ENCODE measurements around the gene ATG10.
A peak's percentile ranks its signal among the peaks of the same experiment; 100 is the strongest.
"Not testable (repeated sequence)": the region's sequence is repeated elsewhere in the genome, so short reads cannot be mapped to it uniquely, and the experiment has no call there.

ATG10 gene

DNA sequence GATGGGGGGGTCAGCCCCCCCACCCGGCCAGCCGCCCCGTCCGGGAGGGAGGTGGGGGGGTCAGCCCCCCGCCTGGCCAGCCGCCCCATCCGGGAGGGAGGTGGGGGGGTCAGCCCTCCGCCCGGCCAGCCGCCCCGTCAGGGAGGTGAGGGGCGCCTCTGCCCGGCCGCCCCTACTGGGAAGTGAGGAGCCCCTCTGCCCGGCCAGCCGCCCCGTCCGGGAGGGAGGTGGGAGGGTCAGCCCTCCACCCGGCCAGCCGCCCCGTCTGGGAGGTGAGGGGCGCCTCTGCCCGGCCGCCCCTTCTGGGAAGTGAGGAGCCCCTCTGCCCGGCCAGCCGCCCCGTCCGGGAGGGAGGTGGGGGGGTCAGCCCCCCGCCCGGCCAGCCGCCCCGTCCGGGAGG lies 168.0 kb downstream of the ATG10 start:
- DNase-seq = not testable (repeated sequence)

DNA sequence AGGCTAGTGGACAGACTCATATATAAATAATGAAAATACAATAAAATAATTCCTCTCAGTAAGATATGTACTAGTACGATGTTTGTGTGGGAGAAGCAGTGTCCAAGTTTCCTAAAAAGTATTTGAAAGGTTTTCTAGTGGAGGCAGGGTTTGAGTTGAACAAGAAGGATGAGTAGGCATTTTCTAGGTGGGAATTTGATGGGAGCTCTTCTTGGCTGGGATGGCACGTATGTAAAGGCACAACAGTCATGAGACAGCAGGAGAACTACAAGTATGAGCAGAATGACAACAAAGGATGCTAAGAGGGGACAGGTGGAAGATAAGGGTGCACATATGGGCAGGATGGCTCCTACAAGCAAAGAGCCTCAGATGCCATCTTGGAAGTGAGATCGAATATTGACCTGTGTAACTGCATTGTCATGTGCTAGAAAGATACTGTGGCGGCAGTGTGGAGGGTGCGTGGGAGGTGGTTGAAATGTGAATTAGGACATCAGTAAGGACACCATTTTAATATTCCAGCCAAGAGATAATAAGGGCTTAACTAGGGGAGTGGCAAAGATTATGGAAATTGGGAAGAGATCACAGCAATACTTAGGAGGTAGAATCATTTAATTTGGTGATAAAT lies 170.5 kb downstream of the ATG10 start:
- no peak for DNase-seq

DNA sequence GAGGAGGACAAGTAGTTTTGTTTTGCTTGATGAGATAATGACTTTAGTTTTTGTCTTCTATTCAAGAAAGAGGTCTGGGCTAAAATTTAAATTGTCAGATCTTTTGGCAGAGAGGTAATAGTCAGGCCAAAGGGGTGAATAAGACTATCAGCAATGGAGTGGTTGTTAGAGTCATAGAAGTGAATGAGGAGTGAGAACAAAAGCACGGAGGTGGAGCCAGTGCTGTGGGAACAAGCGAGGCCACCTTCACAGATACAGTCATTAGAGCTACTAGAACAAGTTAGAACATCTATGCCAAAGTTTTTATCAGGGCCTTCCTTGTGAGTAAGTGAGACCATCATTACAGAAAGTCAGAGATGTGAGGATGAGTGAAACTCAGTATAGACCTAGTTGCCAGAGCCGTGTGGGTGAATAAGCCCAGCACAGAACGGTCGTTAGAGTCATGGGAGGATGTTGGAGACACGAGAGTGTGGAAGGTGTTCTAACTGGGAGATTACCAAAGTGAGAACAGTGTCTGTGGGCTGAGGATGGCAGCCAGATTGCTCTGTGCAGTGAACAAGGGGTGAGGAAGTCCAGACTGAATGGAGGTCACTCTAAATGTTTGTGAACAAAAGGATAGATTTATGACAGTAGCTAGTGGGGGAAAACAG lies 171.2 kb downstream of the ATG10 start:
- DNase-seq = no peak

DNA sequence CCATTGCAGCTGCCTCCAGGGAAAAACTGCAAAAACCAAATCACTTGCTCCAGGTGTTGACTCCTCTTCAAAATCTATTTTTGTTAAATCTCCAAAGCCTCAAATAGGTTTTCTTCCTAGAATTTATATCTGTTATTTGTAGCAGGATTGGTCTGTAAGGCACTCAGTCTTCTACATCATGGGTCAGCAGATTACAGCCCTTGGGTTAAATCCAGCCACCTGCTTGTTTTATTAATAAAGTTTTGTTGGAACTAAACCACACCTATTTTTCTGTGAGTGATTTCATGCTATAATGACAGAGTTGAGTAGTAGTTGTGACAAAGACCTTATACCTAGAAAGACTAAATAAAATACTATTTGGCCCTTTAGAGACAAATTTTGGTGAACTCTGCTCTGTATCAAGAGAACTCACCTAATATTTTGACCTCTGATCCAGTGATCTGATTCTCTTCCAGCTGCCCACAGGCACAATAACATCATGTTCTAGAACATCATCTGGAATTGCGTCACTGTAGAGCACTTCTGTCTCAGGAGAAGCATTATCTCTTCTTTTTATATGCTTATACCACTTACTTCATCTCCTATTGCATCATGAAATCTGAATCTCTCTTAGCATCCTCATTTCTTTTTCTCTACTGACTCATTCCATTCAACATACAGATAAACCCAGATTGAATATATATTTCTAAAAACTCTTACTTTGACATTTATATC lies 176.2 kb downstream of the ATG10 start:
- DNase-seq = no peak

DNA sequence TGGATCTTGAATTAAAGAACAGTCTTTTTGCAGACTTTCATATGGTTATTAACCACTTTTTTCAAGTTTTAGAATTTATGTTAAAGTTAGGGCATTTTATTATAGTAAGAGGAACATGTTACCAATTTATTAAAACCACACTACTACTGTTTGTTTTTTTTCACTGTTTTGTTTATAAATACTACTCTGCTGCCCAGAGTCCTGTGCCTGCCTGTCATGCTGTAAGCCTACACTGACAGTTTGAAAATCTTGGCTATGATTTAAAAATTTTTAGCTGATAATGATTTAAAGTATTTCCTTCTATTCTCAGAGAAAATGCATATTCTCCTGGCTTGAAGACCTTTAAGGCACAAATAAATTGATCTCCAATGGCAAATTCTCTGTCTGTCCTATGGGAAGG lies 177.6 kb downstream of the ATG10 start:
- no peak for DNase-seq

DNA sequence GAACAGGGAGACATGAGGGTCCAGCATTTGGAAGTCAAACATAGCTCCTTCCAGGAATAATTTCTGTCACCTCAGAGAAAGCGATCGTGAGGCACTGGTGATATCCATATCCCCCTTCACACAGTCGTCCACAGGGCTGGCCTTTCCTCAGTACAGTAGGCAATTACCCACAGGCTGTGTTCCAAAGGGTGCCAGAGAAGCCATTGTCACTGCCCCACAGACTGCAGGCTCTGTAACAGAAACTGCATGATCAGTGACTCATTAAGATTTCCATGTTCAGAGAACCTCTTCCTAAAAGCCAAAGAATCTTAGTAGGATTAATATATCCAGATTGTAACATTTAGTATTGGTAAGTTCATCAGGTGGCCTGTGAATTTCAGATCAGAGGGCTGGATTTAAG lies 178.7 kb downstream of the ATG10 start:
- no peak for DNase-seq

DNA sequence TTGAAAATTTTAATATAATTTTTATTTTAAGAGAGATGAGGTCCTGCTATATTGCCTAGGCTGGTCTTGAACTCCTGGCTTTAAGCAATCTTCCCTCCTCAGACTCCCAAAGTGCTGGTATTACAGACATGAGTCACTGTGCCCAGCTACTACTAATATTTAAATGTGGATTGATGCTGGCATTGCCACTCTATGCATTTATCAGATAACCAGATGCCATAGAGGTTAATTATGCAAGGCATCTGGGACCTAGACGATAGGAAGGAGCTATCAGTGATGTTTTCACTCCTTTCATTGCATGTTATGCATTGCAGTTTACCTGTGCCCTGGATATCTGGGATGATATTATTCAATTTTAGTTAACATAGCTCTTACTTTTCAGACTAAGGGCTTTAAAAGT lies 179.4 kb downstream of the ATG10 start:
- DNase-seq = no peak

DNA sequence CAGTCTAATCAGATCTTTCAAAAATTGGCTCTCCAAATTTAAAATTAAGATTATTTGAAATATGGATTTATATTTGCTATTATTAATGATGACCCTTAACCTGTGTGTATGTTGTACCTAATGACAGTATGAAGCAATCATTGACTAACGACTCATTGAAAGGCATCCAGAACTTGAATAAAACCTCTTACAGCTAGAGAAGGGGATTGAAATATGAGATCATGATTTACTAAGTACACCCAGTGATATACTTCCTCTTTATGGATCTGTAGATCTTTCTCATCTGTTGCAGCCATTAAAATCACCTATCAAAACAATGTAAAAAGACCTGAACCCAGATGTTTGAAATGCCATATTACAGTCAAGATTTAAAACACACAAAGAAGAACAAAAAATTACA lies 179.8 kb downstream of the ATG10 start:
- no peak for DNase-seq

DNA sequence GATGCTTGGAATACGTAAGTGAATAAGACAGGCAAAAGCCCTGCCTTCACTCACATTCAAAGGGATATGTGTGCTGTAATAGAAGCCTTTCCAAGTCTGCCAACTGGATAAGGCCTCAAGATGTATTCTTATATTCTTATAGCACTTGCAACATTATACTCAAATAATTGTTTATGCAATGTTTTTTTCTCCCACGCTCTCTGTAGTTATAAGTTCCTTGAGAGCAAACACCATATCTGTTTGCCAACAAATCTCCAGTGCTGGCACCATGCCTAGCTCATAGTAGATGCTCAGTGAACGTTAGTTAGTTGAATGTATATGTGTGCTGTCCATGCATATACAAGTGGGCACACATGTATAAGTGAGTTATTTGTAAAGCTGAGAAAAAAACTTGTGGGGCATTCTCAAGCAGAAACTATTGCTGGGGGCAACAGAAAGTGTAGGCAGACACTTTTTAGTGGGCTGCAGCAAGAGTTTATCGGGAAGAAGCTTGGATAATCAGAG lies 181.2 kb downstream of the ATG10 start:
- no peak for DNase-seq

DNA sequence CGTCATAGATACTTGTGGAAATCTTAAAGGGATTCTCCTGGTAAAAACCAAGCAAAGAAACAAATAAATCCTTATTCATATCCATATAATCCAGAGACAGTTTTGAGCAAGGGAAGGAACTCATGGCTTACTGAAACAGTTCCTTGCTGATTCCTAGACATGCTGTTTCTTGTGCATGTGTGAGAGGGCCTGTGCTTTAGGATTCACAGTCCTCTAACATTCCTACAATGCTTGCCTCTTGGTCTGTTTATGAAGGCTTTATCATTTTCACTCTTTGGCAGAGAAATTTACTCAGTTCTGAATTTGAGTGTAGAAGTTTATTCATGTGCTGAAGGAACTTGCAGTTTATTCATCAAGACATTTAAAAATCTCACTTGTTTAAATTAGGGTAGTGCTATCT lies 183.0 kb downstream of the ATG10 start:
- DNase-seq = no peak

DNA sequence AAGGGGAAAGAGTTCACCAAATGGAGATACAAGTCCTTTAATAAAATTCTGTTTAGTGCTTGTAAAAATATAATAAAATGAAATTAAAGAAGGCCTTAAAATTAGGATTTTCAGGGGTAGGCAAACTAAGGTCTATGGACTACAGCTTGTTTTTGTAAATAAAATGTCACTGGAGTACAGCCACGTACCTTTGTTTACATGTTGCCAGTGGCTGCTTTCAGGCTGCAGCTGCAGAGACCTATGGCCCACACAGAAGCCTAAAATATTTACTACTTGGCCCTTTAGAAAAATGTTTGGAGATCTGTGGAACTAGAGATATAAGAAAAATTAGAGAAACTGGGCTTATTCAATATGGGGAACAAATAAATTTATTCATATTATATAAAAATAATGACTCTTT lies 183.5 kb downstream of the ATG10 start:
- DNase-seq = no peak

DNA sequence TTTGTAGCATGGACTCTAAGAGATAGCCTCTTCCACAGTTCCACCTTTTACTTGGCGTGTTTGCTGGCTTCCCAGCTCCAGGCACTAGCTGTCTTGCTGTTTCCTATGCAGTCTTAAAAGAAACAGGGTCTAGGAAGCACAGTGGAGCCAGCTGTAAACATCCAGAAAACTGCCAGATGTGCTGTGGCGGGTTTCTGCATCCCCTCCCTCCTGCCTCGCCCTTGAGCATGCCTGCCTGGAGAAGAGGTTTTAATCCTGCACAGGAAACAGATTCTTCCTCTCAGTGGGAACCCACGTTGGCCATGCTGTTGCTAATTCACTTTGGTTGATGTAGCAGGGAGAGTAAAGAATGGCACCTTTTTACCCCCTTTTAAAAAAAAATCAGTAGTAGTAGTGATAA lies 185.1 kb downstream of the ATG10 start:
- DNase-seq = no peak

DNA sequence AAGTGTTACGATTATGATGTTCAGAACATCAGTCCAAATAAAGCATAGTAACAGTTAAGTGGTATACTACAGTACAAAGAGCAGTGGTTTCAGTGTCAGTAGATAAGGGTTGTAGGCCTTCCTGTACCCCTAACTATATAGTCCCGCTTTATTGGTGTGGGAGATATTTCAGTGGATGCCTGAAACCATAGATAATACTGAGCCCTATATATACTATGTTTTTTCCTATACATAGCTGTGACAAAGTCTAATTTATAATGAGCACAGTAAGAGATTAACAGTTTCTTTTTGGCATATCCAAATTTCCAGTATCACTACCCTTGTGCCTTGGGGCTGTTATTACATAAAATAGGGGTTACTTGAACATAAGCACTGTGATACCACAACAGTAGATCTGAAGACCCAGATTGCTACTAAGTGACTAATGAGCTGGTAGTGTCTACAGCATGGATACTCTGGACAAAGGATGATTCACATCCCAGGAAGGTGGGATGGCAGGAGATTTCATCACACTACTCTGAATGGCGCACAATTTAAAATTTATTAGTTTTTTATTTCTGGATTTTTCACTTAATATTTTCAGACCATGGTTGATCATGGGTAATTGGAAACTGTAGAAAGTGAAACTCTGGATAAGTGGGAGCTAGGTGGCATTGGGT lies 187.1 kb downstream of the ATG10 start:
- DNase-seq = no peak

DNA sequence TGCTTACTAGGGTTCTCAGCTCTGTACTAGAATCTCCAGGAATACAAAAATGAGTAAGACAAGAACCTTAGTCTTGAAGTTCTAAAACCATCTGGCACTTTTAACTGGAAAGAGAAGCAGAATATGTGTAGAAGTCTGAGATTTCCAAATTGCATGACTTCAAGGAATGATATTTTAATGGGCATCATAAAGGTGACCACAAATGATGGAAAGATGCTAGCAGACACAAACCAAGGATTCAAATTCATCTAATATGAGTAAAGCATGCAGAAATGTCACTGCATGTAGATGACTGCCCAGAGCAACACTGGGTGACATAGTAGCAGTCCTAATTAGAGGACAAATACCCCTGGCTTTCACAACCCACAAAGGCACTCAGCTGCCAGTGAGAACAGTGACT lies 189.1 kb downstream of the ATG10 start:
- DNase-seq = no peak

DNA sequence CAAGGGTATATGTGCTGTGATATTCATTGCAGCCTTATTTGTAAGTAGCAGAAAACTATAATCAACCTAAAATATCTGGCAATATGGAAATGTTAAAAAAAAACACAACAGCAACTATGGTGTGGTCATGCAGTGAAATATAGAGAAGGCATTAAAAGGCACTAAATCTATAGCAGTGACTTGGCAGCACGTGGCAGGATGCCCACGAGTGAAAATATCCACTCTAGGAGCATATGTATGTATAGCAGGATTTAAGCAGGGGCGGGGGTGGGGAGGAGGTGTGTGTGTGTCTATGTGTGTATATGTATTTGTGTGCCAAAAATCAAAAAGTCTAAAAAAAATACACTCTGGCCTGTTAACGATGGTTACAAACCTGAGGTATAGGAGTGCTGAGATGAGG lies 190.8 kb downstream of the ATG10 start:
- no peak for DNase-seq

DNA sequence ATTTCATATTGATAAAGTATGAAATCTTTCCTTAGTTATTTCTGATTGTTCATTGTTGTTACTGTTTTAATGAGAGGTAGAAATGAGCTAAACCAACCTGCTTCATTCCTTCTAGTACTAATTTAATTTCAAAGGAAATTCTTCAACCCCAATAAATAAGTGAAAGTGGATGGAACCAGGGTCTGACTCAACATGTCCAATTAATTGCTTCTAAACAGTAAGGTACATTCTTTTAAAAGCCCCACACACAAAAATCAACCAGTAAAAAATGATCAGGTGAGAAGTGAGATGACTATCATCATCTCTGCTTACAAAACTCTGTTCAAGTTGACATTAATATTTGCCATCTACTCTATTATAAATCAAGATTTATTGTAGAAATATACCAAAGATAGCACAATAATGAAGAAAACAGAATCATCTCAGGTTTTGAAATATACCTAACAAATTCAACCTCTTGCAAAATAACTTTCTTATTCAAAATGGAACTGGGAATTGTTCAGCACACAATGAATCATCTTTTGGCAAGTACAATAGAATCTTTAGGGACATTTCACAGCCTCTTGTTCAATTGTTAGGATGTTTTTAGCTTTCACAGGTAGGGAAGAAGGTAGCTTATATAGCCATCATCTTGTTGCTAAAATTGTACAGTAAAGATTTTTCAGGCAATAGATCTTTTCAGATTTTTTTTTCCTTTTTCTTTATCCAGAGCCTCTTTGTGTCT lies 191.8 kb downstream of the ATG10 start:
- no peak for DNase-seq

DNA sequence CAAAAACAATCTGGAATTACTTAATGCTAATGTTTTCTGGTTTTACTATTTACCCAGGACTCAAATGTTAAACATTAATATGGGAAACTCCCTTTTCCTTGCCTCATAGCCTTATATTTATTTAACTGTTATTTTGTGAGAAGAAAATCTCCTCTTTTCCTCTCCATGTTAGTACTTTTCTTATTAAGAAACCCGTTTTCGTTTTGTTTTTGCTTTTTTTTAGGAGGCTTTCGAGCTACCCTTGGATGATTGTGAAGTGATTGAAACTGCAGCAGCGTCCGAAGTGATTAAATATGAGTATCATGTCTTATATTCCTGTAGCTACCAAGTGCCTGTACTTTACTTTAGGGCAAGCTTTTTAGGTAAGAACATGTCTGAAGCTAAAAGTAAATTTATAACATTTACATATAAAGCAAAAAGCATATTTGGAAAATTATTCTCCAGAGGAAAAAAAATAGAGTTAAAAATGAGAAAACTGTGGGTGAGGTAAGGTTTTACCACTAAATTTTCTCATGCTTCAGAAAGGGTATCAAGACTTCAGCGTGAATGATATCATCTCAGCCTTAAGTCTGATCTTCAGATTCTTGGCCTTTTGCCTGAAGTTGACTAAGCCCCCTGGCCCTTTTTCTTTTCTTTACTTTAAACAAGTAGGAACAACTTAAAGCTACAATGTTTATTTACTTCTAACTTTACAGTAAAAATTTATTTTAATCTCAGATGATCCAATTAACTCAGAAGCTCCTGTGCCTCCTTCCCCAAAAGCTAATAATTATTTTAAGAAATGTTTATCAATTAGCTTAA lies 192.6 kb downstream of the ATG10 start:
- no peak for DNase-seq

DNA sequence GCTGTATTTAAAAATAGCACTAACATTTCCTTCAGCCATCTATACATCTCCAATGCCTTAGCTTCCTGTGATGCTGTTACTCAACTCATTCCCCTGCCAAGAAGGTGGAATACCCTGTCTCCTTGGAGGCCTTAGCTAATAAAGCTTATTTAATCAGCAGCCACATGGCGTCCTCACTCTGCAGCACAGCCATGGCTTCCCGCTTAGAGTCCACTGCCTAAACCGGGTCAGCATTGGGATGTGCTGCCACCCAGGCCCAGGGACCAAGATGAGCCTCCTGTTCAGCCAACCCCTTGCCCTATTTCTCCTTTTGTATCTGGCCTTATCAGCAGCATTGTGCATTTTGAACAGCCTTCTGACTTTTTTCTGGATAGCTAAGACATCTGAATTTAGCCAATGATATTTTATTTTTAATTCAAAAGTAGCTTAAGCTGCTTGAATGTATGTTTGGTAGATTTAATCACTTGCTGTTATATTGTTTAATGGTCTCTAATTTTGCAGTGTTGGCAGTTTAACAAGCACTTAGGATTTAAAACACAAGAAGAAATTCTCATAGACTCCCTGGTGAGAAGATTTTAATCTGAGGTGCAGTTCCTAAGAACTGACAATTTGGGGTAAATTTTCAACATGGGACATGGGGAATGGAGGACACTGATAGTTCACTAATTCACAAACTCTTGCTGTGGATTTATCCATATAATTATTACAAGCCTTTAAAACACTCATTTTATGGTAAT lies 193.3 kb downstream of the ATG10 start:
- DNase-seq = no peak

DNA sequence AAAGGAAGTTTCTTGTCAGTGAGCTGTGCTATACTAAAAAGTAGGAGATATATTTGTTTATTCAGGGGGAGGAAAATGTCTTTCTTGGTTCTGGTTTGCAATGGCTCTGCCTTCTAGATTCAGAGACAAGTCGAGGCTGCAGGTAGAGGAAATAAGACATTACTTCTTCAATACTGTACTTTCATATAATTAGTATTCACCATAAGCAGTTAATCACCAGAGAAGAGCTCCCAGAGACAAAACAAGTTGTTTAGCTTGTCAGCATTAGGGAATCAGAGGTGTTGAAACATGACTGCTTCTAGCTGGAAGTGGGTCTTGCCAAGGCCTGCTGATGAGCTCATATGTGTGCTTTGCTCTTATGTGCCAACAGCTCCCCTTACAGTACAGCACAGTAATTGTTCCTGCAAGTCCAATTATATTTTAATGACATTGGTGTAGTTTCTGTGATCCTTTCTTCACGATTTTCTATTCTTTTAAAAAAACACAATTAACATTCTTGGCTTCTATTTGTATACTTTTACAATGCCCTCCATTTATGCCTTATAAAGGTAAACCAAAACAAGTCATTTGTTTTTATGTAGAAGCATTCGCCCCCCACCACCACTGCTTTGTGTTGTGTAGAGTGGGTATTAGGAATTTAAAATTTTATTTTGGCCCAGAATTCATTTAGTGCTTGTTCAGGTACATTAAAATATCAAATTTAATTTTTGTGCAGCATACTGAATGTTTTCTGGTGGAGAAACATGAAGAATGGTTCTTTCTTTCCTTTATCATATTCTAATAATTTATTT lies 194.1 kb downstream of the ATG10 start:
- DNase-seq = peak; percentile 2 to 13

DNA sequence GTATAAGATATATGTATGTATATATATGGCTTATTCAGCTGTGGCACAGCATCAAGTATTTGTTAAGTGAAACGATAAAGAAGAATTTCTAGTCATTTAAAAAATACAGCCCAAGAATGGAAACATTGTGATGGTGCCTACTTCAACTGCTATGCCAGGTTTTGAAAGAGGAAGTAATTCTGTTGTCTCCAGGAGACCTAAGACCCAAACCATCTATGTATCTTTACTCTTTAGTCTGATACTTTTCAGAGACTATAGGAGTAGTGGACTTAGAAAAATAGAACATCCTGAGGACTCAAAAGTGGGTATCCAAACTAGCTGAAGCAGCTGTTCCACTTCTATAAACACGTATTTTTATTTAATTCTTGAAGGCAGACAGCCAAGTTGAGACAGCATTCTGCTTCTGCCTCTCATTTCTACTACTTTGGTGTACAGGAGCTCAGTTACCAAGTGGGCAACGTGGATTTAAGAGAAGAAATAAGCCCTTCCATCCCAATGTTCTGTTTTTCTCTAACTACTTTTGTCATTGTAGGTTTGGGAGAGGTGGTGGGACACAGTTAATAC lies 195.6 kb downstream of the ATG10 start:
- DNase-seq = no peak
